Suppressor macrophage treated with lipopolysaccharide for 4 hours (primary cell): Measurements from ENCODE around the gene RTN4RL1.

Source experiments
- DNase-seq: peaks from one replicate; pipeline ENCODE4 v3.0.0-alpha.2; 2020

Gene RTN4RL1

GRCh38 chr17:1945621-1946020, 79.5 kb downstream of the RTN4RL1 start:
- DNase-seq: no peak

GRCh38 chr17:1943436-1943831, 81.7 kb downstream of the RTN4RL1 start:
- DNase-seq: no peak

GRCh38 chr17:1942666-1943435, 82.3 kb downstream of the RTN4RL1 start:
- no peak for DNase-seq

GRCh38 chr17:1942066-1942365, 83.1 kb downstream of the RTN4RL1 start:
- DNase-seq: no peak

GRCh38 chr17:1941272-1942065, 83.7 kb downstream of the RTN4RL1 start:
- no peak for DNase-seq

- no peak for DNase-seq
Observed at GRCh38 chr17:1940810-1941185, 84.3 kb downstream of the RTN4RL1 start.

- no peak for DNase-seq
Observed at GRCh38 chr17:1939981-1940809, 84.9 kb downstream of the RTN4RL1 start.

GRCh38 chr17:1937461-1937860, 87.7 kb downstream of the RTN4RL1 start:
- DNase-seq: no peak

- no peak for DNase-seq
Observed at GRCh38 chr17:1936766-1937165, 88.4 kb downstream of the RTN4RL1 start.

GRCh38 chr17:1934901-1935300, 90.2 kb downstream of the RTN4RL1 start:
- no peak for DNase-seq

GRCh38 chr17:1933875-1934715, 91.0 kb downstream of the RTN4RL1 start:
- DNase-seq: no peak

GRCh38 chr17:1931844-1932579, 93.1 kb downstream of the RTN4RL1 start:
- no peak for DNase-seq

- no peak for DNase-seq
Observed at GRCh38 chr17:1930337-1930645, 94.8 kb downstream of the RTN4RL1 start.

- DNase-seq: no peak
Observed at GRCh38 chr17:1928976-1929375, 96.2 kb downstream of the RTN4RL1 start.

GRCh38 chr17:1920948-1921351, 104.2 kb downstream of the RTN4RL1 start:
- no peak for DNase-seq

- DNase-seq: no peak
Observed at GRCh38 chr17:1919201-1919600, 105.9 kb downstream of the RTN4RL1 start.

GRCh38 chr17:1918346-1919162, 106.6 kb downstream of the RTN4RL1 start:
- no peak for DNase-seq

- no peak for DNase-seq
Observed at GRCh38 chr17:1916963-1917715, 108.0 kb downstream of the RTN4RL1 start.

GRCh38 chr17:1916316-1916715, 108.8 kb downstream of the RTN4RL1 start:
- no peak for DNase-seq

GRCh38 chr17:1915889-1916288, 109.2 kb downstream of the RTN4RL1 start:
- no peak for DNase-seq
